Measurements from ENCODE around the gene MRPL40.

The MRPL40 gene

GRCh38 chr22:19480789-19481188 is 48.4 kb downstream of the MRPL40 start:
- DNase-seq (ENCODE audit: low read depth, low spot score), result no peak

GRCh38 chr22:19482297-19482696 is 50.0 kb downstream of the MRPL40 start:
- no peak for DNase-seq (ENCODE audit: low read depth, low spot score)

GRCh38 chr22:19483481-19484244 is 51.3 kb downstream of the MRPL40 start:
- DNase-seq (ENCODE audit: low read depth, low spot score), result no peak

Measured in ELF-1 (cell line).